H9 (cell line): Measurements from ENCODE around the gene REEP1. TPM values are rescaled to one million over a fixed set of nuclear protein-coding genes. Genes with fewer than 3 reads are reported as not detected.

Source experiments
- DNase-seq: peaks from one replicate; pipeline ENCODE4 v3.0.0-alpha.2; 2017
- H2AFZ ChIP-seq: one replicate; pipeline ENCODE4 v1.6.1; 2013; ENCODE audit warnings: mild to moderate bottlenecking, low read length, control low read depth, moderate library complexity
- H2AK5ac ChIP-seq: 2 replicates; pipeline ENCODE4 v1.6.1; 2013; ENCODE audit warnings: low read length, control low read depth, mixed read lengths; ENCODE audit not compliant: insufficient read length
- H2BK120ac ChIP-seq: one replicate; pipeline ENCODE4 v1.6.1; 2013; ENCODE audit warnings: low read depth, mild to moderate bottlenecking, low read length, control low read depth, inconsistent platforms; ENCODE audit not compliant: poor library complexity, severe bottlenecking
- H2BK12ac ChIP-seq: 2 replicates; pipeline ENCODE4 v1.6.1; 2013; ENCODE audit warnings: low read length, control low read depth, mixed read lengths, low read depth; ENCODE audit not compliant: insufficient read length
- H2BK15ac ChIP-seq: 2 replicates; pipeline ENCODE4 v1.6.1; 2013; ENCODE audit warnings: low read depth, low read length, control low read depth
- H2BK20ac ChIP-seq: one replicate; pipeline ENCODE4 v1.6.1; 2013; ENCODE audit warnings: low read depth, mild to moderate bottlenecking, low read length, control low read depth, inconsistent platforms; ENCODE audit not compliant: poor library complexity, severe bottlenecking
- H2BK5ac ChIP-seq: 2 replicates; pipeline ENCODE4 v1.6.1; 2013; ENCODE audit warnings: low read length, control low read depth, mixed read lengths; ENCODE audit not compliant: insufficient read length
- H3K14ac ChIP-seq: 2 replicates; pipeline ENCODE4 v1.6.1; 2013; ENCODE audit warnings: low read length, control low read depth; ENCODE audit not compliant: insufficient read depth
- H3K18ac ChIP-seq: 2 replicates; pipeline ENCODE4 v1.6.1; 2013; ENCODE audit warnings: low read depth, mild to moderate bottlenecking, mixed read lengths, low read length, control low read depth; ENCODE audit not compliant: insufficient read length
- H3K23ac ChIP-seq: 2 replicates; pipeline ENCODE4 v1.6.1; 2013; ENCODE audit warnings: low read length, control low read depth, mixed read lengths, low read depth; ENCODE audit not compliant: insufficient read length
- H3K23me2 ChIP-seq: 2 replicates; pipeline ENCODE4 v1.6.1; 2013; ENCODE audit warnings: low read depth, mild to moderate bottlenecking, mixed read lengths, low read length, control low read depth; ENCODE audit not compliant: insufficient read length, poor library complexity, severe bottlenecking
- H3K27ac ChIP-seq: 2 replicates; pipeline ENCODE4 v1.5.1; 2013; ENCODE audit warnings: low read length, control low read depth, mixed read lengths, low read depth; ENCODE audit not compliant: insufficient read length
- H3K27me3 ChIP-seq: 2 replicates; pipeline ENCODE4 v1.6.1; 2013; ENCODE audit warnings: low read length, control low read depth, inconsistent platforms; ENCODE audit not compliant: insufficient read depth
- H3K4ac ChIP-seq: 2 replicates; pipeline ENCODE4 v1.6.1; 2013; ENCODE audit warnings: low read depth, mild to moderate bottlenecking, control low read depth, inconsistent platforms, low read length, moderate library complexity
- H3K4me1 ChIP-seq: 2 replicates; pipeline ENCODE4 v1.6.1; 2013; ENCODE audit warnings: low read length, control low read depth, inconsistent platforms; ENCODE audit not compliant: insufficient read depth
- H3K4me2 ChIP-seq: 2 replicates; pipeline ENCODE4 v1.6.1; 2013; ENCODE audit warnings: low read length, control low read depth, mixed read lengths; ENCODE audit not compliant: insufficient read length, insufficient read depth
- H3K56ac ChIP-seq: 2 replicates; pipeline ENCODE4 v1.6.1; 2013; ENCODE audit warnings: low read depth, mild to moderate bottlenecking, mixed read lengths, low read length, control low read depth; ENCODE audit not compliant: insufficient read length
- H3K79me1 ChIP-seq: 2 replicates; pipeline ENCODE4 v1.6.1; 2013; ENCODE audit warnings: low read depth, mild to moderate bottlenecking, moderate library complexity, low read length, control low read depth, inconsistent platforms; ENCODE audit not compliant: insufficient read depth, poor library complexity, severe bottlenecking
- H3K79me2 ChIP-seq: 2 replicates; pipeline ENCODE4 v1.6.1; 2013; ENCODE audit warnings: low read length, control low read depth, inconsistent platforms; ENCODE audit not compliant: insufficient read depth
- H3K9ac ChIP-seq: 2 replicates; pipeline ENCODE4 v1.6.1; 2013; ENCODE audit warnings: low read length, control low read depth, mixed read lengths; ENCODE audit not compliant: insufficient read length; ENCODE audit errors: extremely low read depth
- H3K9me3 ChIP-seq: one replicate; pipeline ENCODE4 v1.6.1; 2013; ENCODE audit warnings: low read depth, low read length, inconsistent platforms; ENCODE audit not compliant: control insufficient read depth
- H3T11ph ChIP-seq: one replicate; pipeline ENCODE4 v1.6.1; 2013; ENCODE audit warnings: mild to moderate bottlenecking, low read length, control low read depth, inconsistent platforms
- H4K20me1 ChIP-seq: one replicate; pipeline ENCODE4 v1.6.1; 2013; ENCODE audit not compliant: control insufficient read depth, insufficient read length, insufficient read depth
- H4K5ac ChIP-seq: 2 replicates; pipeline ENCODE4 v1.6.1; 2013; ENCODE audit warnings: low read depth, mild to moderate bottlenecking, mixed read lengths, low read length, control low read depth; ENCODE audit not compliant: insufficient read length
- H4K8ac ChIP-seq: replicated peaks from 2 replicates; pipeline ENCODE4 v1.6.1; 2013; ENCODE audit warnings: low read length, control low read depth, mixed read lengths, low read depth; ENCODE audit not compliant: insufficient read length
- H4K91ac ChIP-seq: 2 replicates; pipeline ENCODE4 v1.6.1; 2013; ENCODE audit warnings: low read depth, mild to moderate bottlenecking, moderate library complexity, mixed read lengths, low read length, control low read depth; ENCODE audit not compliant: insufficient read length
- H3K27ac Mint-ChIP-seq, 3 experiments: 2 replicates in 2 of 3; 3 replicates in 1 of 3; pipeline ENCODE4 v1.8.0; 2020 to 2021; ENCODE audit warnings: mixed read lengths in 3 of 3, mild to moderate bottlenecking in 1 of 3, moderate library complexity in 1 of 3
- H3K27me3 Mint-ChIP-seq: 2 replicates; pipeline ENCODE4 v1.8.0; 2021; ENCODE audit warnings: low read depth, mild to moderate bottlenecking, moderate library complexity, mixed read lengths
- H3K36me3 Mint-ChIP-seq, 3 experiments: 2 replicates in 2 of 3; 3 replicates in 1 of 3; pipeline ENCODE4 v1.8.0; 2020 to 2021; ENCODE audit warnings: low read depth in 3 of 3, mixed read lengths in 3 of 3; ENCODE audit not compliant: insufficient read depth in 1 of 3
- H3K4me1 Mint-ChIP-seq, 2 experiments: 2 replicates each; pipeline ENCODE4 v1.8.0; 2020; ENCODE audit warnings: mixed read lengths in 2 of 2
- H3K4me3 Mint-ChIP-seq, 2 experiments: 2 replicates in 1 of 2; 3 replicates in 1 of 2; pipeline ENCODE4 v1.8.0; 2020 to 2021; ENCODE audit warnings: mild to moderate bottlenecking in 2 of 2, mixed read lengths in 2 of 2, moderate library complexity in 1 of 2
- H3K9me3 Mint-ChIP-seq, 2 experiments: 2 replicates in 1 of 2; 3 replicates in 1 of 2; pipeline ENCODE4 v1.8.0; 2020; ENCODE audit warnings: mild to moderate bottlenecking in 2 of 2, mixed read lengths in 2 of 2, moderate library complexity in 1 of 2
- CTCF ChIP-seq: fragments of 200-600 bp; sonication (generic); conservative IDR thresholded peaks from 3 replicates; pipeline ENCODE4 v1.8.0; 2021; ENCODE audit warnings: antibody characterized with exemption, mild to moderate bottlenecking
- WGBS: extraction: QIAGEN DNeasy Blood & Tissue Kit; methylation state at CpG from one replicate; pipeline ENCODE4 v1.1.7; 2013; ENCODE audit warnings: missing lambda C conversion rate, low lambda C conversion rate, mixed read lengths; ENCODE audit not compliant: insufficient read length; ENCODE audit errors: extremely low coverage; 5-methylcytosine and 5-hydroxymethylcytosine counted together
- total RNA-seq: library from RNA; stranded (reverse); gene quantifications from 2 replicates; pipeline ENCODE4 v1.2.1, GENCODE V29; 2021

The REEP1 gene
- total RNA-seq, 1 experiment from 2014 or later: 1.3 TPM

GRCh38 chr2:86371527-86371926 lies 34.1 kb upstream of the REEP1 start:
- WGBS: no CpG with 5 or more reads among the region's 4 CpGs
- Histone ChIP-seq H2BK15ac (no peak overlapping the region), H3K56ac (no peak overlapping the region), H3K4me2 (no peak overlapping the region), H3K18ac (no peak overlapping the region), H3K9ac (no peak overlapping the region), H2BK120ac (no peak overlapping the region), H2AK5ac (no peak overlapping the region), H3K23ac (no peak overlapping the region), H3K23me2 (no peaks in the 10 kb centered on the region), H3K27ac (no peak overlapping the region), H3K4ac (no peak overlapping the region), H2BK20ac (no peak overlapping the region), H2BK5ac (no peak overlapping the region), H2AFZ (no peak overlapping the region), H4K8ac (no peak overlapping the region), H3T11ph (no peak overlapping the region), H3K14ac (no peak overlapping the region), H3K4me1 (peaks cover 3% of the 10 kb centered on the region; the same call in 1 of the 2 replicates), H4K20me1 (no peaks in the 10 kb centered on the region), H3K27me3 (no peaks in the 10 kb centered on the region), H2BK12ac (no peak overlapping the region), H3K79me1 (no peaks in the 10 kb centered on the region), H4K5ac (no peak overlapping the region), H3K9me3 (peaks cover 7% of the 10 kb centered on the region), H4K91ac (no peak overlapping the region), H3K79me2 (no peaks in the 10 kb centered on the region)
- Mint-ChIP-seq H3K4me1 (peaks cover 9% of the 10 kb centered on the region in 2 experiments), H3K4me3 (no peak overlapping the region), H3K27ac (no peak overlapping the region), H3K36me3 (peaks cover 0 to 7% (median 4%) of the 10 kb centered on the region in 3 experiments; a peak in 4 of 7 replicates), H3K9me3 (peaks cover 13% of the 10 kb centered on the region in 2 experiments), H3K27me3 (peaks cover 2% of the 10 kb centered on the region)
- TF ChIP-seq CTCF: no peak
- no peak for DNase-seq
